ENCODE results near the gene ZNF579. TPM values are rescaled to one million over a fixed set of nuclear protein-coding genes. Genes with fewer than 3 reads are reported as not detected.
A peak's percentile ranks its signal among the peaks of the same experiment; 100 is the strongest.

ZNF579 gene
- polyA plus RNA-seq, 1 donor from 2014 or later: 7.4 TPM

GRCh38 chr19:55623561-55623960 lies 42.9 kb upstream of the ZNF579 start:
- no peak overlapping the region for H3K4me2 ChIP-seq (ENCODE audit: low read length)
- peak overlapping the region; percentile 17 for H3K27ac ChIP-seq (ENCODE audit: low read length)
- H4K20me1 ChIP-seq (ENCODE audit: insufficient read depth): no peaks in the 10 kb centered on the region
- peak overlapping the region; percentile 87 for H3K9ac ChIP-seq (ENCODE audit: low read length)
- H3K79me2 ChIP-seq (replicated peaks; ENCODE audit: insufficient read depth, low read length): peaks cover 8% of the 10 kb centered on the region
- H2AFZ ChIP-seq (ENCODE audit: low read depth, low read length): no peak overlapping the region
- peak overlapping the region; percentile 73 for H3K4me3 ChIP-seq (ENCODE audit: low read length)
- H3K9me3 ChIP-seq (ENCODE audit: low read length): no peaks in the 10 kb centered on the region
- H3K36me3 ChIP-seq (ENCODE audit: insufficient read depth, low read length): no peaks in the 10 kb centered on the region
- no peaks in the 10 kb centered on the region for H3K9me2 ChIP-seq (ENCODE audit: insufficient read depth, low read length)
- TF ChIP-seq CTCF (IDR thresholded peaks at IDR 0.05; ENCODE audit: poor library complexity, severe bottlenecking) (no peak), REST (IDR thresholded peaks at IDR 0.05; ENCODE audit: borderline replicate concordance) (no peak), EZH2 (IDR thresholded peaks at IDR 0.05; ENCODE audit: borderline replicate concordance, insufficient read depth, low read length, poor library complexity, severe bottlenecking) (no peak), MXI1 (conservative IDR thresholded peaks at IDR 0.05; ENCODE audit: poor library complexity, severe bottlenecking) (no peak), SMC3 (conservative IDR thresholded peaks at IDR 0.05; ENCODE audit: poor library complexity) (no peak), EP300 (conservative IDR thresholded peaks at IDR 0.05; ENCODE audit: poor library complexity, severe bottlenecking) (no peak), POLR2AphosphoS5 (IDR thresholded peaks at IDR 0.05) (no peak), TAF1 (IDR thresholded peaks at IDR 0.05; ENCODE audit: low read depth) (no peak), RAD21 (conservative IDR thresholded peaks at IDR 0.05) (no peak)
- no peaks in the 10 kb centered on the region for H3F3A ChIP-seq (ENCODE audit: insufficient read depth, low read length, poor library complexity, severe bottlenecking)
- H3K27me3 ChIP-seq (ENCODE audit: insufficient read depth, low read depth, low read length): no peaks in the 10 kb centered on the region

GRCh38 chr19:55623130-55623529 lies 42.5 kb upstream of the ZNF579 start:
- H3K9ac ChIP-seq (ENCODE audit: low read length): no peak overlapping the region
- H2AFZ ChIP-seq (ENCODE audit: low read depth, low read length): no peak overlapping the region
- H3K4me2 ChIP-seq (ENCODE audit: low read length): no peak overlapping the region
- no peaks in the 10 kb centered on the region for H3K9me3 ChIP-seq (ENCODE audit: low read length)
- H3K9me2 ChIP-seq (ENCODE audit: insufficient read depth, low read length): no peaks in the 10 kb centered on the region
- TF ChIP-seq SMC3 (conservative IDR thresholded peaks at IDR 0.05; ENCODE audit: poor library complexity) (no peak), POLR2AphosphoS5 (IDR thresholded peaks at IDR 0.05) (no peak), REST (IDR thresholded peaks at IDR 0.05; ENCODE audit: borderline replicate concordance) (no peak), CTCF (IDR thresholded peaks at IDR 0.05; ENCODE audit: poor library complexity, severe bottlenecking) (no peak), EZH2 (IDR thresholded peaks at IDR 0.05; ENCODE audit: borderline replicate concordance, insufficient read depth, low read length, poor library complexity, severe bottlenecking) (no peak), EP300 (conservative IDR thresholded peaks at IDR 0.05; ENCODE audit: poor library complexity, severe bottlenecking) (no peak)
- H4K20me1 ChIP-seq (ENCODE audit: insufficient read depth): no peaks in the 10 kb centered on the region
- no peaks in the 10 kb centered on the region for H3K36me3 ChIP-seq (ENCODE audit: insufficient read depth, low read length)
- H3K27me3 ChIP-seq (ENCODE audit: insufficient read depth, low read depth, low read length): no peaks in the 10 kb centered on the region
- peaks cover 8% of the 10 kb centered on the region for H3K79me2 ChIP-seq (replicated peaks; ENCODE audit: insufficient read depth, low read length)
- H3F3A ChIP-seq (ENCODE audit: insufficient read depth, low read length, poor library complexity, severe bottlenecking): no peaks in the 10 kb centered on the region
- H3K27ac ChIP-seq (ENCODE audit: low read length): no peak overlapping the region
- no peak overlapping the region for H3K4me3 ChIP-seq (ENCODE audit: low read length)

Data from neural cell (in vitro differentiated cells).